Lung (tissue), 12 donors: ENCODE measurements around the gene DEPDC5. TPM values are rescaled to one million over a fixed set of nuclear protein-coding genes. Genes with fewer than 3 reads are reported as not detected.

ENCODE experiments used
- ATAC-seq: fragments of 200-7000 bp; cut with Tn5 transposase; one replicate; pipeline ENCODE4 v1.9.1; 2020; ENCODE audit warnings: moderate number of reproducible peaks; ENCODE audit not compliant: insufficient read depth, low FRiP score
- DNase-seq, 3 donors: peaks; one replicate each; pipeline ENCODE4 v3.0.0-alpha.2; 2013 to 2017
- H3K27ac ChIP-seq, 2 donors: one replicate each; pipeline ENCODE4 v1.5.1; 2013; ENCODE audit warnings: mild to moderate bottlenecking in 2 of 2, moderate library complexity in 2 of 2, control low read depth in 1 of 2, inconsistent platforms in 1 of 2, low read depth in 1 of 2, low read length in 1 of 2
- H3K27me3 ChIP-seq, 3 donors: one replicate each; pipeline ENCODE4 v1.5.1; 2013; ENCODE audit warnings: low read length in 2 of 3; ENCODE audit not compliant: control insufficient read depth in 3 of 3, insufficient read depth in 3 of 3
- H3K36me3 ChIP-seq, 4 donors: one replicate each; pipeline ENCODE4 v1.5.1; 2013; ENCODE audit warnings: low read length in 4 of 4, mild to moderate bottlenecking in 1 of 4, moderate library complexity in 1 of 4; ENCODE audit not compliant: control insufficient read depth in 4 of 4, insufficient read depth in 4 of 4
- H3K4me1 ChIP-seq, 5 donors: one replicate each; pipeline ENCODE4 v1.5.1; 2013; ENCODE audit warnings: low read length in 5 of 5, mild to moderate bottlenecking in 2 of 5, moderate library complexity in 1 of 5; ENCODE audit not compliant: control insufficient read depth in 5 of 5, insufficient read depth in 5 of 5
- H3K4me3 ChIP-seq: one replicate; pipeline ENCODE4 v1.5.1; 2013; ENCODE audit warnings: mild to moderate bottlenecking, control low read depth, moderate library complexity
- H3K9ac ChIP-seq, 2 donors: one replicate each; pipeline ENCODE4 v1.5.1; 2013; ENCODE audit warnings: low read length in 2 of 2, control low read depth in 1 of 2; ENCODE audit not compliant: insufficient read depth in 1 of 2
- H3K9me3 ChIP-seq, 4 donors: one replicate each; pipeline ENCODE4 v1.5.1; 2013; ENCODE audit warnings: low read length in 3 of 4, mild to moderate bottlenecking in 1 of 4, moderate library complexity in 1 of 4; ENCODE audit not compliant: control insufficient read depth in 4 of 4, insufficient read depth in 3 of 4
- CTCF ChIP-seq: IDR thresholded peaks from 2 replicates; pipeline ENCODE4 v1.5.1; 2012; ENCODE audit warnings: mild to moderate bottlenecking; ENCODE audit errors: control extremely low read depth, extremely low read depth
- WGBS, 2 donors: extraction: QIAGEN DNeasy Blood & Tissue Kit; methylation state at CpG; one replicate each; pipeline ENCODE4 v1.1.7; 2013; 5-methylcytosine and 5-hydroxymethylcytosine counted together
- polyA plus RNA-seq, 2 donors: library from polyadenylated mRNA; stranded (reverse); fragments of 200-250 nt; gene quantifications; one replicate each; pipeline ENCODE4 v1.2.1, GENCODE V29; 2013
- total RNA-seq, 2 donors: library from RNA; depleted of rRNA in 1 of 2; stranded (reverse); fragments of >200 nt in 1 of 2; gene quantifications; one replicate each; pipeline ENCODE4 v1.2.1, GENCODE V29; 2014 to 2021
- donor health status: control.
- donor health status: control.
- donor health status: Bipolar disorder and iron deficiency.
- donor health status: healthy.
- donor health status: DM: yes; HTN: yes; CAD: no.

The DEPDC5 gene
- total and polyA plus RNA-seq, 4 donors, result 6.6 to 29.0 (median 16.3) TPM

- Histone ChIP-seq H3K36me3 (no peaks in the 10 kb centered on the region), H3K9me3 (no peaks in the 10 kb centered on the region), H3K27ac (peak overlapping the region in 1 of 2 donors; percentile 1), H3K27me3 (no peaks in the 10 kb centered on the region), H3K4me3 (no peak overlapping the region), H3K4me1 (no peaks in the 10 kb centered on the region), H3K9ac (no peak overlapping the region)
- ATAC-seq (no peak), DNase-seq (no peak)
- TF ChIP-seq CTCF, result no peak
- WGBS, 2 donors, result 30 to 62% methylated on average over 17 of the region's 17 CpGs
Observed at GRCh38 chr22:31917227-31917921, 163.6 kb downstream of the DEPDC5 start.

DNA sequence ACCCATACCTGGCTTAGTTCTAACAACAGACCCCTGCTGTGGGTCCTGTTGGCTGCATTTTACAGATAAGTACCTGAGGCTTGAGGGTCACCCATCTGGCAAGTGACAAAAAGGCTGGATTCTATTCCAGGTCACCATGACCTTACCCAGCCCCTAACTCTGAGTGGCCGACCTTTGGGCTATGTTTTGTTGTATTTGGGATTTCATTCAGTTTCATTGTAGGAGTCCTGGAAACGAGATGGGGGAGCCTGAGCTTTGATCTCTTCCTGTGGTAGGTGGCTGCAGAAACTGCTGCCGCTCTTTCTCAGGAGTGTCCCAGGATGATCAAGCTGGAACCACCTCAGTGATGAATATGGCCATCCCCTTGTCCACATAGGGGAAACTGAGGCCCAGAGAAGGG lies 165.9 kb downstream of the DEPDC5 start:
- TF ChIP-seq CTCF, result no peak
- DNase-seq (no peak), ATAC-seq (no peak)
- no peaks in the 10 kb centered on the region for H3K27me3 ChIP-seq
- H3K9me3 ChIP-seq, result no peaks in the 10 kb centered on the region
- 84 to 86% methylated on average over 3 of the region's 3 CpGs for WGBS, 2 donors
- no peak overlapping the region for H3K4me3 ChIP-seq
- H3K36me3 ChIP-seq, result no peaks in the 10 kb centered on the region
- no peak overlapping the region for H3K9ac ChIP-seq
- H3K27ac ChIP-seq, result no peak overlapping the region
- H3K4me1 ChIP-seq, result peaks cover 0 to 6% (median 0%) of the 10 kb centered on the region in 5 donors

DNA sequence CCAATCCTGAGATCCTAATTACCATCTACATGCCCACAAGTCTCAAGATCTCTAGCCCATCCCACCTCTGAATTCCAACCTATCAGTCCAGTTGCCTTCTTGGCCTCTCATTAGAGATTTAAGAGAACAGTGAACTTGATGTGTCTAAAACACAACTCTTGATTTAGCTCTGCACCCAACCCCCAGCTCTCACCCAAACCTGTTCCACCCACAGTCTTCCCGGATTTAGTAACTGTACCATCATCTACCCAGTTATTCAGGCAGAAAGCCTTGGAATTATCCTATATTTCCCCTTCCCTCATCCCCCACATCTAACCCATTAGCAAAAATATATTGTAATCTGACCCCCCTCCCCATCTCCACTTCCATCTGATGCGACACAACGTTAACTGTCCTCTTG lies 166.5 kb downstream of the DEPDC5 start:
- DNase-seq (no peak), ATAC-seq (no peak)
- no peak overlapping the region for H3K9ac ChIP-seq
- H3K27me3 ChIP-seq, result no peaks in the 10 kb centered on the region
- H3K36me3 ChIP-seq, result no peaks in the 10 kb centered on the region
- no peaks in the 10 kb centered on the region for H3K9me3 ChIP-seq
- 94% methylated on average over 3 of the region's 3 CpGs for WGBS, 2 donors
- H3K4me3 ChIP-seq, result no peak overlapping the region
- H3K4me1 ChIP-seq, result peaks cover 0 to 6% (median 0%) of the 10 kb centered on the region in 5 donors
- TF ChIP-seq CTCF, result no peak
- no peak overlapping the region for H3K27ac ChIP-seq

GRCh38 chr22:31921106-31921505 lies 167.3 kb downstream of the DEPDC5 start:
- Histone ChIP-seq H3K4me3 (no peak overlapping the region), H3K9me3 (no peaks in the 10 kb centered on the region), H3K27me3 (no peaks in the 10 kb centered on the region), H3K9ac (no peak overlapping the region), H3K4me1 (peaks cover 0 to 6% (median 0%) of the 10 kb centered on the region in 5 donors), H3K27ac (no peak overlapping the region), H3K36me3 (no peaks in the 10 kb centered on the region)
- 54 to 66% methylated on average over 3 of the region's 3 CpGs for WGBS, 2 donors
- no peak for ATAC-seq
- DNase-seq, result no peak
- TF ChIP-seq CTCF, result no peak
